GM18951 (cell line): ENCODE data around the gene APOL4.
"Not testable (repeated sequence)": the region's sequence is repeated elsewhere in the genome, so short reads cannot be mapped to it uniquely, and the experiment has no call there.

ENCODE experiments used
- POLR2A ChIP-seq: IDR thresholded peaks from 4 replicates; pipeline ENCODE4 v1.6.1; 2011; ENCODE audit warnings: mild to moderate bottlenecking; ENCODE audit not compliant: insufficient read length, insufficient read depth; ENCODE audit errors: extremely low read depth
- in situ Hi-C: fragments of 300-500 bp; cut with MboI; formaldehyde crosslinking; loops from one replicate; pipeline ENCODE4 v1.12.0; 2022; ENCODE audit warnings: low sequenced_read_pairs, mixed read lengths, inconsistent platforms; ENCODE audit not compliant: unreplicated experiment

The APOL4 gene

GRCh38 chr22:36208914-36209313, 7.3 kb upstream of the APOL4 start:
- no peak for TF ChIP-seq POLR2A
- in situ Hi-C loops: no loop called here

GRCh38 chr22:36208162-36208765, 6.7 kb upstream of the APOL4 start:
- TF ChIP-seq POLR2A: no peak
- in situ Hi-C loops: no loop called here

GRCh38 chr22:36206255-36206654, 4.6 kb upstream of the APOL4 start:
- in situ Hi-C loops: no loop called here
- no peak for TF ChIP-seq POLR2A

- in situ Hi-C loops: not testable (repeated sequence)
Measured at GRCh38 chr22:36205573-36205972, 4.0 kb upstream of the APOL4 start.

GRCh38 chr22:36204632-36205015, 3.0 kb upstream of the APOL4 start:
- no peak for TF ChIP-seq POLR2A
- in situ Hi-C loops: no loop called here

- TF ChIP-seq POLR2A: no peak
- in situ Hi-C loops: no loop called here
Measured at GRCh38 chr22:36204001-36204631, 2.5 kb upstream of the APOL4 start.

- in situ Hi-C loops: not testable (repeated sequence)
Measured at GRCh38 chr22:36203441-36203840, 1.8 kb upstream of the APOL4 start.

- in situ Hi-C loops: not testable (repeated sequence)
Measured at GRCh38 chr22:36202906-36203305, 1.3 kb upstream of the APOL4 start.

GRCh38 chr22:36201025-36201424, 584 bp downstream of the APOL4 start:
- in situ Hi-C loops: not testable (repeated sequence)

GRCh38 chr22:36199001-36199551, 2.5 kb downstream of the APOL4 start:
- in situ Hi-C loops: no loop called here

GRCh38 chr22:36198536-36198935, 3.1 kb downstream of the APOL4 start:
- no peak for TF ChIP-seq POLR2A
- in situ Hi-C loops: no loop called here

More at GRCh38 chr22:36199001-36199551, 2.5 kb downstream of the APOL4 start:
- no peak for TF ChIP-seq POLR2A

- TF ChIP-seq POLR2A: no peak
- in situ Hi-C loops: no loop called here
Measured at GRCh38 chr22:36197514-36198146, 4.0 kb downstream of the APOL4 start.

- in situ Hi-C loops: no loop called here
- TF ChIP-seq POLR2A: no peak
Measured at GRCh38 chr22:36197065-36197440, 4.6 kb downstream of the APOL4 start.

GRCh38 chr22:36196254-36197064, 5.2 kb downstream of the APOL4 start:
- in situ Hi-C loops: no loop called here
- no peak for TF ChIP-seq POLR2A

- in situ Hi-C loops: loop anchor here (5.0 kb wide), 1 partner anchor 72 kb away; no protein-coding TSS in a partner anchor
- TF ChIP-seq POLR2A: no peak
Measured at GRCh38 chr22:36194971-36195370, 6.6 kb downstream of the APOL4 start.
